IPS-18a (cell line): ENCODE results near the gene FARP2.
"Not testable (repeated sequence)": the region's sequence is repeated elsewhere in the genome, so short reads cannot be mapped to it uniquely, and the experiment has no call there.

ENCODE experiments used
- H3K27ac ChIP-seq: one replicate; pipeline ENCODE4 v1.5.1; 2013; ENCODE audit warnings: low read length
- H3K27me3 ChIP-seq: one replicate; pipeline ENCODE4 v1.6.1; 2013; ENCODE audit warnings: mild to moderate bottlenecking, low read length; ENCODE audit not compliant: control insufficient read depth, insufficient read depth
- H3K36me3 ChIP-seq: one replicate; pipeline ENCODE4 v1.6.1; 2013; ENCODE audit warnings: low read depth, low read length; ENCODE audit not compliant: control insufficient read depth
- H3K4me1 ChIP-seq: one replicate; pipeline ENCODE4 v1.6.1; 2013; ENCODE audit warnings: low read depth, low read length; ENCODE audit not compliant: control insufficient read depth
- H3K4me3 ChIP-seq: one replicate; pipeline ENCODE4 v1.5.1; 2013; ENCODE audit warnings: low read length
- H3K9ac ChIP-seq: one replicate; pipeline ENCODE4 v1.6.1; 2013; ENCODE audit warnings: mild to moderate bottlenecking, low read length, moderate library complexity
- H3K9me3 ChIP-seq: one replicate; pipeline ENCODE4 v1.6.1; 2013; ENCODE audit warnings: low read depth, low read length; ENCODE audit not compliant: control insufficient read depth

The FARP2 gene

DNA sequence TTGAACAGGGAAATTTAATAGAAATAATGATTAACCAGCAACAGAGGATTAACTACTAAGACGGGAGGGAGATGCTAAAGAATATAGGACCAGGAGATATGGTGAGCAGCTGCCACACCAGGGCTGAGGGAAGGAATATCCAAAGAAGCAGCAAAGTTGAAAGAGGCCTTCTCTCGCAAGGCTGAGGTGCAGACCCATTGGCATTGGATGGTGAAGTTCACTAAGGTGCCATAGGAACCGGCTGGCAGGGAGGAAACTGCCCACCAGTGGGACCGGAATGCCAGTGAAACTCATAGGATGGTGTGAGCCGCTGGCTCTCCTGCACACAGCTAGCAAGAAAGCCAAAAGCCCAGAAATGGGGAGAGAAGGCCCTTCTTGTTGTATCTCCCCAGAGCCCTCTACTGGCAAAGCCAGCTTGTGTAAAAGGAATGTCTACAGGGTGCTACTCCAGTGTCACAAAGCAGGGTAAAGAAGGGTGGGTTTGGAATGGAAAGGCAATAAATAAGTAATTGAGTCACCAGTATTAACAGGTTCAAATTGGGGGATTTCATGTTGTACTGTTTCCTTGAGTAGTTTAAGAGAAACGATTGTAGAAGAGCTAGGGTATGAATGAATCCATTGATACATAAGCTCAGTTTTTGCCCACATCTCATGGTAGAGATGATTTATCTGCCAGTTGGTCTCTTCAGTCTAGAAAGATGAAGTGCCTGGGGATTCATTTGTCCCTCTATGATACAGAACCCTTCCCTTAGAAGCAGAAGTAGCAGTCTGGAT lies 36.0 kb downstream of the FARP2 start:
- no peaks in the 10 kb centered on the region for H3K9me3 ChIP-seq
- no peak overlapping the region for H3K4me3 ChIP-seq
- H3K27me3 ChIP-seq: no peaks in the 10 kb centered on the region
- no peaks in the 10 kb centered on the region for H3K4me1 ChIP-seq
- H3K27ac ChIP-seq: no peak overlapping the region
- no peaks in the 10 kb centered on the region for H3K36me3 ChIP-seq
- no peak overlapping the region for H3K9ac ChIP-seq

DNA sequence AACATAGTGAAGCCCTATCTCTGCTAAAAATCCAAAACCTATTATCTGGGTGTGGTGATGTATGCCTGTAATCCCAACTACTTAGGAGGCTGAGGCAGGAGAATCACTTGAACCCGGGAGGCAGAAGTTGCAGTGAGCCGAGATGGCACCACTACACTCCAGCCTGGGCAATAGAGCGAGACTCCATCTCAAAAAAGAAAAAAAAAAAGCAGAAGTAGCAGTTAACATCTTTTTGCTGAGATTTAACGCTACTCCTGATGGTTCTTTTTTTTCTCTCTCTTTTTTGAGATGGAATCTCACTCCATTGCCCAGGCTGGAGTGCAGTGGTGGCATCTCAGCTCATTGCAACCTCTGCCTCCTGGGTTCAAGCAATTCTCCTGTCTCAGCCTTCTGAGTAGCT lies 36.7 kb downstream of the FARP2 start:
- not testable (repeated sequence) for H3K9ac ChIP-seq, H3K4me3 ChIP-seq, H3K27ac ChIP-seq, H3K9me3 ChIP-seq, H3K36me3 ChIP-seq, H3K4me1 ChIP-seq, H3K27me3 ChIP-seq

DNA sequence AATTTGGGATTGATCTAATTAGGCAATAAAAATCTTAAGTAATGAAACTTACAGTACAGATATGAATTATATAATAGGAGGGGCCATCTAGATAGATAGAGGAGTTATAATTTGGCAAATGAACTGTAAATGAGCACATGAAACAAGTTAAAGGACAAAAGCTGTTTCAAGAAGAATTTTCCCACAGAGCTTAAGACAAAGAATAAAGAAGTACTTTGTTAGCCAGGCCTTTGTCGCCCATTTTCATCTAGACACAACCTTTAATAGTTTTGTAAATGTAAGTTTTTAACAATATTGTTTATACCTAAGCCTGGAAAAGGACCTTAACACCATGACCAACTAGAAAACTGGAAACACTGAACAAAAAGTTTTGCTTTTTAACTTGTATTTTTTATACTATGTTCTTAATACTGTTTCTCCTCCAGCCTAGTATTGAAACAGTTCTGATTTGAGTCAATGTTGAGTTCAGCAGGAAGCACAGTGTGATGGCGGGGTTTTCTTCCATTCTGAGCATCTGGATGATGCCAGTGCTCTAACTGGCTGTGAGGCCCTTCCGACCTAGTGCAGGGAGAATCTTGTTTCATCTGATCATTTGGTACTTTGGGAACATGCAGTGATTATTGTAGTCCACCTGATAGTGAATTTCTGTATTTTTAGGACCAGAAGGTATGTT lies 37.6 kb downstream of the FARP2 start:
- H3K9ac ChIP-seq: no peak overlapping the region
- H3K4me3 ChIP-seq: no peak overlapping the region
- no peaks in the 10 kb centered on the region for H3K9me3 ChIP-seq
- H3K27me3 ChIP-seq: no peaks in the 10 kb centered on the region
- no peak overlapping the region for H3K27ac ChIP-seq
- no peaks in the 10 kb centered on the region for H3K4me1 ChIP-seq
- no peaks in the 10 kb centered on the region for H3K36me3 ChIP-seq

DNA sequence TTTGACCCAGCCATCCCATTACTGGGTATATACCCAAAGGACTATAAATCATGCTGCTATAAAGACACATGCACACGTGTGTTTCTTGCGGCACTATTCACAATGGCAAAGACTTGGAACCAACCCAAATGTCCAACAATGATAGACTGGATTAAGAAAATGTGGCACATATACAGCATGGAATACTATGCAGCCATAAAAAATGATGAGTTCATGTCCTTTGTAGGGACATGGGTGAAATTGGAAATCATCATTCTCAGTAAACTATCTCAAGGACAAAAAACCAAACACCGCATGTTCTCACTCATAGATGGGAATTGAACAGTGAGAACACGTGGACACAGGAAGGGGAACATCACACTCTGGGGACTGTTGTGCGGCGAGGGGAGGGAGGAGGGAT lies 40.7 kb downstream of the FARP2 start:
- H3K9ac ChIP-seq, H3K27ac ChIP-seq, H3K4me3 ChIP-seq, H3K4me1 ChIP-seq, H3K9me3 ChIP-seq, H3K27me3 ChIP-seq, H3K36me3 ChIP-seq: not testable (repeated sequence)

DNA sequence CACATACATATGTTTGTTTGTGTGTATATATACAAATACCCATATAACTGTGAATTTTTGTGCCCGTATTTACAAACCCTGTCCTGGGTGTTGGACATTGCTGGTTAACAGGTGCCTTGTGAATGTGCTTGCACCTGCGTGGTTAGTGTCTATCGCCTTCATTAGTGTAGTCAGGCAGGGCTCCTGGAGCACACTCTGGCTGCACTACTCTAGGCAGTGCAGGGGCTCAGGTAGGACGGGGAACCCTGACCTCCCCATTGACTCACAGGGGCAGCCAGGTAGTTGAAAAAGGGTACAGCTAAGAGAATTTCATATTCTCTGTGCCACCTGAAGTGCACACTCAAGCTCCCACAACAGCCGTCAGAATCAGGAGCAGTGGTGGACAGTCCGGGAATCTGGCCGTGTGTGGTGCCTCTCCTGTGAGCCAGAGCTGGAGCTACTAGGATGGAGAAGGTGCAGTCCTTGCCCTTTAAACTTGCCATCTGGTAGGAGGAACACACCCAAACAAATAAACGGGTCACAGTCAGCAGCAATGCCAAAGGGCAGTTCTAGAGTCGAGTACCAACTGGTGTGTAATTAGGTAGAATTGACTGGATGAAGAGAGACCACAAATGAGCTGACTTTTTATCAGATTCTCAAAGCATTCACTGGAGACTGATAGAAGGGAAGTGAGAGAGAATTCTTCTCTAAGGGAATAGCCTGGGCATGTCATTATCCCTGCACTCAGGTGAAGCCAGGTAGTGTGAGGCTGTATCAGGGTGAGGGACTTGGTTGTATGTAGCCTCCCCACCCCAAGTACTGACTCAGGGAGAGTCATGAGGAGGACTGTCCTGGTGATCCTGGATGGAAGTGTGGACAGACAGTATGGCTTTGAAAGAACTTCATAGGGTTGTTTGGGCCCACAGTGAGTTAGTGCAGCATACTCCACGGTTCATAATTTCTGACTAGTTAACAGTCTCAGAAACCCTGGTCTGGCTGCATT lies 44.1 kb downstream of the FARP2 start:
- no peaks in the 10 kb centered on the region for H3K9me3 ChIP-seq
- H3K4me3 ChIP-seq: no peak overlapping the region
- H3K27ac ChIP-seq: no peak overlapping the region
- no peak overlapping the region for H3K9ac ChIP-seq
- no peaks in the 10 kb centered on the region for H3K27me3 ChIP-seq
- H3K4me1 ChIP-seq: no peaks in the 10 kb centered on the region
- H3K36me3 ChIP-seq: no peaks in the 10 kb centered on the region

DNA sequence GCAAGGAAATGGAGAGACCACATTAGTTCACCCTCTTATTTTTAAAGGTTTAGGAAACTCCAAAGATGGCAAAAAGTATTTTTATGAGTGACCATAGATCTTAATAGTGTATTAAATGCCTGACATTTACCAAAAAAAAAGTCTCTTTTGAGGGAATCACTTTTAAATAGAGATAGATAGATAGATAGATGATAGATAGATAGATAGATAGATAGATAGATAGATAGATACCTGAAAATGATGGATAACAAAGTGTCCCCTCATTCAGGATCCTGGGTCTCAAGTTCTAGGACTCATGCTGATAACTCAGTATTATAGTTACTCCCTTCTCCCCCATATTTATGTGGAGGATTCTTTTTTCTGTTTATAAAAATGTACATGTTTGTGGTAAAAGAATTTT lies 52.8 kb downstream of the FARP2 start:
- no peak overlapping the region for H3K27ac ChIP-seq
- H3K4me1 ChIP-seq: no peaks in the 10 kb centered on the region
- H3K9me3 ChIP-seq: no peaks in the 10 kb centered on the region
- H3K9ac ChIP-seq: no peak overlapping the region
- H3K27me3 ChIP-seq: no peaks in the 10 kb centered on the region
- no peak overlapping the region for H3K4me3 ChIP-seq
- H3K36me3 ChIP-seq: peaks cover 25% of the 10 kb centered on the region

DNA sequence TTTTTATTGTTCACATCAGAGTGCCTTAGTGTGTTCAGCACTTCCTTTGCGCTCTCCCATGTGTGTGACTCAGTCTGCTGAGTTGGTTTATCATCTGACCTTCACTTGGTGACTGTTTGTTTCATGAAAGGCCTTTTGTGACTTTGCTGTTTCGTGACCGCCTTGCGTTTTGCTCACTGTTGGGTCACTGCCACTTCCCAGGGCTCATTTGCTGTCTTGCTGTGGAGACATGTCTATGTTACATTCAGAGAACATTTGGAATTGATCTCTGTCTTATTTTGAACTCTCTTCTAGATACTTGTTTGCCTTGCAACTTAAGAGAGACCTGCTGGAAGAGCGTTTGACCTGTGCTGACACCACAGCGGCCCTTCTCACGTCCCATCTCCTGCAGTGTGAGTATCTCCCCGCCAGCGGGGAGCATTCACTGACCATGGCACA lies 54.7 kb downstream of the FARP2 start:
- H3K27ac ChIP-seq: no peak overlapping the region
- no peak overlapping the region for H3K9ac ChIP-seq
- H3K36me3 ChIP-seq: peaks cover 29% of the 10 kb centered on the region
- H3K27me3 ChIP-seq: no peaks in the 10 kb centered on the region
- no peak overlapping the region for H3K4me3 ChIP-seq
- no peaks in the 10 kb centered on the region for H3K4me1 ChIP-seq
- no peaks in the 10 kb centered on the region for H3K9me3 ChIP-seq

DNA sequence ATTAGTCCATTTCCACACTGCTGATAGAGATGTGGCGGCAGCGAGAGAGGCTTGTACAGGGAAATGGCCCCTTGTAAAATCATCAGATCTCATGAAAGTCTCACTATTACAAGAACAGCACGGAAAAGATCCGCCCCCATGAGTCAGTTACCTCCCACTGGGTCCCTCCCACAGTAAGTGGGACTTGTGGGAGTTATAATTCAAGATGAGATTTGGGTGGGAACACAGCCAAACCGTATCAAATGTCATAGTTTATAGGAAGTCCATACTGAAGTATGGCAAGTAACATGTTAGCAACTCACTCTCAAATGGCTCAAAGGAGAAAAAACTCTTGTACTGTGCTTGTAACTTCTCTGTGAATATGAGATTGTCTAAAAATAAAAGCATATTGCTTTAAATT lies 56.1 kb downstream of the FARP2 start:
- Histone ChIP-seq H3K36me3 (peaks cover 29% of the 10 kb centered on the region), H3K27ac (no peak overlapping the region), H3K27me3 (no peaks in the 10 kb centered on the region), H3K4me1 (no peaks in the 10 kb centered on the region), H3K4me3 (no peak overlapping the region), H3K9me3 (no peaks in the 10 kb centered on the region), H3K9ac (no peak overlapping the region)

DNA sequence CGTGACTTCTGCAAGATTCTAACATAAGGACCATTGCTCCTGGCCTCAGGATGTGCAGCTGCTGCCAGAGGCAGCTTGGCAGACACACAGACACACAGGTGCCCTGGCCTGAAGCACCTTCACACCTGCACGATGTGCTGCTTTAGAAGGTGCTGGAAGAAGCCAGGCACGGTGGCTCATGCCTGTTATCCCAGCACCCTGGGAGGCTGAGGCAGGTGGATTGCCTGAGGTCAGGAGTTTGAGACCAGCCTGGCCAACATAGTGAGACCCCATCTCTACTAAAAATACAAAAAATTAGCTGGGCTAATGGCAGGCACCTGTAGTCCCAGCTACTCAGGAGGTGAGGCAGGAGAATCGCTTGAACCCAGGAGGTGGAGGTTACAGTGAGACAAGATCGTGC lies 57.4 kb downstream of the FARP2 start:
- H3K9me3 ChIP-seq, H3K4me1 ChIP-seq, H3K9ac ChIP-seq, H3K27ac ChIP-seq, H3K4me3 ChIP-seq, H3K27me3 ChIP-seq: not testable (repeated sequence)
- H3K36me3 ChIP-seq: peaks cover 25% of the 10 kb centered on the region

DNA sequence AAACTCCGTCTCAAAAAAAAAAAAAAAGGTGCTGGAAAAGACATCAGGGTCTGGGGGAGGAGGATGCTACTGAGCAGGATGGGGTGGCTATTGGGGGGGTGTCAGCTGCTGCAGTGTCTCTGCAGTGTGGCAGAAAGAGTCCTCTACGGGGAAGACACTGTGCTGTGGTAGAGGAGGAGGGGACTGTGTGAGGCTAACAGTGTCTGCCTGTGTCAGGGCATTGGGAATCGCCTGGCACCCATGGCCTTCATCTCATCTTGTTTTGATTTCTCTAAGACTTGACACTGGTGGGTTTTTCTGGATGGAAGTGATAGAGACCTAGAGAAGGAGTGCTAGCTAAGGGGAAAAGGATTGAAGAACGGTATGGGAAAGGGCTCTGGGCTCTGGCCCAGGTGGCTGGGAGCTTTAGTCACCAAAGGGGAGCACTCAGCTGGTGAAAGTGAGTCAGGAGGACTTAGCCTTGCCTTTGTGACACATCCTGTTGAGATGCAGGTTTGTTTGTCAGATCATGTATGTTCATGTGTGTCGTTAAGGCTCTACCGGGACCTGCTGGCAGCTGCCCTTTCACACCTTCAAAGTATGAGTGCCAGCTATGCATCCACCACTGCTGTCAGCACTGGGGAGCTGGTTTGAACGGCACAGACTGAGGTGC lies 58.0 kb downstream of the FARP2 start:
- H3K27me3 ChIP-seq: no peaks in the 10 kb centered on the region
- H3K27ac ChIP-seq: no peak overlapping the region
- H3K4me3 ChIP-seq: no peak overlapping the region
- peaks cover 25% of the 10 kb centered on the region for H3K36me3 ChIP-seq
- no peaks in the 10 kb centered on the region for H3K9me3 ChIP-seq
- H3K9ac ChIP-seq: no peak overlapping the region
- no peaks in the 10 kb centered on the region for H3K4me1 ChIP-seq

DNA sequence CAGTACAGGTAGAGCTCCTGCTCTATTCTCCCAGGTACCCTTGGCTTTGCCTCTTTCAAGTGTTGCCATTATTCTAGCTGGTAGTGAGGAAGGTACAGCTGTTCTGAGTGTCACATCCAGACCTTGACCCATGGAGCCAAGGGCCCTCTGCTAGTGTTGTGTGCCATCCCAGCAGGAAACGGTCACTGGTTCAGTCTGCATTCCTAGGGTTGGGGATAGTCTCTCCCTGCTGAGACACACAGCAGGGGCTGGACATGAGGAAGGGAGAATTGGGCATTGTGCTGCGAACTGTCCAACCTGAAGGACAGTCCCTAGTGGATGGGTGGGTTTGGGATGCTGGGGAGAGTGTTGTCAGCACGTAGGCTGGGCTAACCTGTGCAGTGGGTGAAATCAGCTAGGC lies 59.1 kb downstream of the FARP2 start:
- Histone ChIP-seq H3K36me3 (peaks cover 26% of the 10 kb centered on the region), H3K4me3 (no peak overlapping the region), H3K4me1 (no peaks in the 10 kb centered on the region), H3K27me3 (no peaks in the 10 kb centered on the region), H3K27ac (no peak overlapping the region), H3K9ac (no peak overlapping the region), H3K9me3 (no peaks in the 10 kb centered on the region)
